Peyer's patch (tissue), 4 donors: ENCODE measurements around the gene LARGE2.

Source experiments
- CTCF ChIP-seq, 6 experiments: fragments of 450-650 bp in 4 of 6; fragments of 200-600 bp in 2 of 6; sonication (generic) in 1 of 6; IDR thresholded peaks; one replicate each; pipeline ENCODE4 v1.5.1; 2017 to 2019; ENCODE audit warnings: antibody characterized with exemption in 6 of 6, mild to moderate bottlenecking in 3 of 6, moderate library complexity in 1 of 6
- POLR2A ChIP-seq, 2 donors: fragments of 450-650 bp; IDR thresholded peaks; one replicate each; pipeline ENCODE4 v1.5.1; 2017; ENCODE audit warnings: antibody characterized with exemption in 2 of 2, mild to moderate bottlenecking in 2 of 2, moderate library complexity in 2 of 2

GRCh38 chr11:45887587-45887986, 34.9 kb upstream of the LARGE2 start:
- TF ChIP-seq POLR2A (IDR thresholded peaks at IDR 0.05) (no peak), CTCF (IDR thresholded peaks at IDR 0.05) (no peak)
